Measurements from ENCODE around the gene STOML1.

Gene STOML1

DNA sequence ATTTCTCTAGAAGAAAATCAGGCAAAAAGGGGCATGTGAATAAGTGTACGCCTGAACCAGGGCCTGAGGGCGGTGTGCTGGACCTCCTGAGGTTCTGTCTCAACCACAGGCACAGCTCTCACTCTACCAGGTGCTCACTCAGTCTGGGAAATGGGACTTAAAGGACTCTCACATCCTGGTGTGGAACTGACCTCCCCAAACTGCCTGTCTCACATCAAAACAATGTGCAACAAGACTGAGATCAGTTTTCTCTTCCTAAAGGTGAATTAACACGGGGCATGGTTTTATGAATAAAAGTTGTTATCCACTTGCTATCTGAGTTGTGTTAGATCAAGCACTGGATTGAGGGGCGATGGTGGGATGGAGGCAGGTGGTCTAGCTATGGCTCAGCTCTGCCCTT lies 4.8 kb downstream of the STOML1 start:
- no peak for DNase-seq (ENCODE audit: low read depth)

DNA sequence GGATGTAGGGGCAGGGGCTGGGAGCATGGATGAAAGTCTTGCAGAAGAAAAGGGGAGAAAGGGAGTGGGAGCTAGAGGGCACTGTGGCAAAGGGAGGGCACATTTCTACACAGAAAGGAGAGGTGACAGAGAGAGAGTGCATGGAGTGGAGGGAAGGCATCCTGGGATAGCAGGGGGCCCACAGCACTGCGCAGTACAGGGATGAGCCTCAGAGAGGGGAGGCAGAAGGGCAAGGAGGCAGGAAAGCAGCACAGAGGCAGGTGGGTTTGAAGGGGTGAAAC lies 5.4 kb downstream of the STOML1 start:
- no peak overlapping the region for H3K4me3 ChIP-seq (ENCODE audit: low read length)
- DNase-seq (ENCODE audit: low read depth): no peak
- TF ChIP-seq, protein P1, sequence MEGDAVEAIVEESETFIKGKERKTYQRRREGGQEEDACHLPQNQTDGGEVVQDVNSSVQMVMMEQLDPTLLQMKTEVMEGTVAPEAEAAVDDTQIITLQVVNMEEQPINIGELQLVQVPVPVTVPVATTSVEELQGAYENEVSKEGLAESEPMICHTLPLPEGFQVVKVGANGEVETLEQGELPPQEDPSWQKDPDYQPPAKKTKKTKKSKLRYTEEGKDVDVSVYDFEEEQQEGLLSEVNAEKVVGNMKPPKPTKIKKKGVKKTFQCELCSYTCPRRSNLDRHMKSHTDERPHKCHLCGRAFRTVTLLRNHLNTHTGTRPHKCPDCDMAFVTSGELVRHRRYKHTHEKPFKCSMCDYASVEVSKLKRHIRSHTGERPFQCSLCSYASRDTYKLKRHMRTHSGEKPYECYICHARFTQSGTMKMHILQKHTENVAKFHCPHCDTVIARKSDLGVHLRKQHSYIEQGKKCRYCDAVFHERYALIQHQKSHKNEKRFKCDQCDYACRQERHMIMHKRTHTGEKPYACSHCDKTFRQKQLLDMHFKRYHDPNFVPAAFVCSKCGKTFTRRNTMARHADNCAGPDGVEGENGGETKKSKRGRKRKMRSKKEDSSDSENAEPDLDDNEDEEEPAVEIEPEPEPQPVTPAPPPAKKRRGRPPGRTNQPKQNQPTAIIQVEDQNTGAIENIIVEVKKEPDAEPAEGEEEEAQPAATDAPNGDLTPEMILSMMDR (conservative IDR thresholded peaks at IDR 0.05; ENCODE audit: low read depth, low read length): no peak

More for the DNA sequence above, 4.8 kb downstream of the STOML1 start:
- TF ChIP-seq, protein P1 (conservative IDR thresholded peaks at IDR 0.05; ENCODE audit: low read depth, low read length): no peak
- H3K4me3 ChIP-seq (ENCODE audit: low read length): no peak overlapping the region

DNA sequence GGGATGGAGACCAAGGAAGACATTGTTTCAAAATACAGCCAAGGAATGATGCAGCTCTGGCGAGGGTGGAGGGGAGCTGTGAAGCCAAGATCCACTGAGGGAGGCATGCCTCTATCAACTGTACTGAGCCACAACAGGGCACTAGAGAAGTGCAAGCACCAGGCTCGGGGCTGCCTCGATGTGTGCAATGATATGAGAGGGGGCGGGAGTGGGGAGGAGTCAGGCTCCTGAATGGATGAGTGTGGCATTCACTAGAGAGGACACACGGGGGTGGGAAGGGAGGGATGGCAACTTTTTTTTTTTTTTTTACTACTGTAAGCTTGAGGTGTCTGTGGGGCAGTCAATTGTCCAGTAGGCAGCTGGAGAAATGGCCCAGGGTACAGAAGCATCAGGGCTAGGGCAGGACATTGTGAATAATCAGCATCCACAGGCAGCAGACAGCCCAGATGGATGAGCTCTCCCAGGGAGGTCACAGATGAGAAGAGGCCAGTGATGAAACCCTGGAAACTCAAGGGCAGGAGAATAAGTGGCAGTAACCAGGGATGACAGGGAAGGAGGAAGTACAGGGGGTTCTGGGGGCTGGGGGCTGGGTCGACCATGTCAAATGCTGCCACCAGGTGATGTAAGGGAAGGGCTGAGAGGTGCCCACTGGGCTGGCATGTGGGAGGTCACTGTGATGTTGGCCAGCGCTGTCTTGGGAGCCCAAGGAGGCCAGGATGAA lies 5.9 kb downstream of the STOML1 start:
- TF ChIP-seq, protein P1 (conservative IDR thresholded peaks at IDR 0.05; ENCODE audit: low read depth, low read length): no peak
- H3K4me3 ChIP-seq (ENCODE audit: low read length): no peak overlapping the region
- no peak for DNase-seq (ENCODE audit: low read depth)

DNA sequence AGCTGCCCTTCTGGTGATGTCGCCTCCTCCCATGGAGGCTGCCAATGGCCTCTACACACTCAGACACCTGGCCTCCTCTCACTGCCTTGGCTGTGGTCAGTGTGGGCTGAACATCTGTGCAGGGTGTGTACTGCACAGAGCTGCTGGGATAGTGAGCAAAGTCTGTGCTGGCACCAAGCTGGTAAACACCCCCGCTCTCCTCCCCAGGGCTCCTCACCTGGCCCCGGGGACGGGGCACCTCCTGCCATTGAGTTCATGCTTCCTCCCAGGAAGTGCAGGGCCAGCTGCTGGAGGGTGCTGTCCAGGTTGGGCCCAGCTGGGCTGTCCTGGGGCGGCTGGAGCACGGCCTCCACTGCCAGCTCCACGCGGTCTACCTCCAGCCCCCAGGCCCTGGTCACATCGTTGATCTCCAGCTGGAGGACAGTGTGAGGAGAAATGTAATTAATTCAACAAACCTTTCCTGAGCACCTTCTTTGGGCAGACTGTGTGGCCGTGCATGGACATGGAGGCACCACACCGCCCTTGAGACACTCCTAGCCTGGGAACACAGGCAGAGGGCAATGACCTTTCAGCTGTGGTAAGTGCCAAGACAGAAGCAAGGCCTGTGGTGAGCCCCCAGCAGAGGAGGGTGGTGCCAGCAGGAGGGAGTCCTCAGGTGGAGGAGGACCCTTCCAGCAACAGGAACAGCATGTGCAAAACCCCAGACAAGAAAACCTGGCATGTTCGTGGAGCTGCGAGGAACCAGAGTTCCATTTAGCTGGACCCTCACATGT lies 6.8 kb downstream of the STOML1 start:
- H3K4me3 ChIP-seq (ENCODE audit: low read length): no peak overlapping the region
- TF ChIP-seq, protein P1 (conservative IDR thresholded peaks at IDR 0.05; ENCODE audit: low read depth, low read length): no peak
- no peak for DNase-seq (ENCODE audit: low read depth)

DNA sequence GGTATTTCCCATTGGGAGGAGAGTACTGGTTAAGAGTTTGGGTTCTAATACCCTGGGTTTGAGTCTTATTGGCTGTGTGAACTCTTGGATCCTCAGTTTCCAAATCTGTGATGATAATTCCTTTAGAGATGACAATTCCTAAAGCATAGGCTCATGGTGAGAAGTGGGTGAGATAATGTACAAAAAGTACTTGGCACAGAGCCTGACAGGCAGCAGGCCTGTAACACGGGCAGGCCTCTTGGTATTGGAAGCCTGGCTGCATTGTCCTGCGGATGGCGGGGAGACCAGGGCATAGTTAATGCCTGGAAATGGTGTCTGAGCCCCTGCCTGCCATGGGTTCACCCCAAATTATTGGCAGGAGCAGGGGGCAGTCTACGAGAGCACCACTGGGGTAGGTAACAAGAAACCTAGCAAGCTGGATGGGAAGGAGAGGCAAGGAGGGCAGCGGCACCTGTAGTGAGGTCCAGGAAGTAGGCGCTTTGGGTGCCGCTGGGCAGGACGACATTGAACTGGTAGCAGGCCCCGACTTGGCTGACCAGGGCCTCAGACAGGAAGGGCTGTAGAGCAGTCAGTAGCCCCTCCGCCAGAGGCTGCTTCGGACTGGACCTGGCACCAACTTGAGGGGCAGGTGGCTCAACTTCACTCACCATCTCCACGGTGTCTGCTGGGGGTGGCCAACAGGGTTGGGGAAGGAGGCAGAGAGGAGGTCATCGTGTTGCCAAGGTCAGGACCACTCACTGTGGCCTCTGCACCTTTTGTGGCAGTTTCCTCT lies 7.7 kb downstream of the STOML1 start:
- H3K4me3 ChIP-seq (ENCODE audit: low read length): no peak overlapping the region
- TF ChIP-seq, protein P1 (conservative IDR thresholded peaks at IDR 0.05; ENCODE audit: low read depth, low read length): no peak
- no peak for DNase-seq (ENCODE audit: low read depth)

DNA sequence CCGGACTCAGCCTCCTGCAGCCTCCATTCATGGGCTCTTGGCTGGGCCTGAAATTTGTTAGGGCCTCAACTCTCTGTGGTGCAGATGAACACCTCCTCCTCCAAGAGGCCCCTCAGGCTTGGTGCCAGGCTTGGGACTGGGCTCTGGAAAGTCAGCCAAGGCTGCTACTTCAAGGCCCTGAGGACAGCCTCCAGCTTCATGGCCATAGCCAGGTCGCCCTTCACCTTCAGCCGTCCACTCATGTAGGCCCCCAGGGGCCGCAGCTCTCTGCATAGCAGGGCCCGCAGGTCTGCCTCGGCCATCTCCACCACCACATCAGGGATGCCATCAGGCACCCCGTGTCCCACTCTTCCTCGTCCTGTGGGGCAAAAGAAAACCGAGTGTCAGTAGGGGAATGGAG lies 8.3 kb downstream of the STOML1 start:
- no peak overlapping the region for H3K4me3 ChIP-seq (ENCODE audit: low read length)
- DNase-seq (ENCODE audit: low read depth): no peak
- TF ChIP-seq, protein P1 (conservative IDR thresholded peaks at IDR 0.05; ENCODE audit: low read depth, low read length): no peak

Data from retinal pigment epithelial cell (primary cell).